Mesendoderm (in vitro differentiated cells): ENCODE data around the gene RARRES1. TPM values are rescaled to one million over a fixed set of nuclear protein-coding genes. Genes with fewer than 3 reads are reported as not detected.

Experiments
- DNase-seq: peaks from one replicate; pipeline ENCODE4 v3.0.0; 2013
- H2AK5ac ChIP-seq: 2 replicates; pipeline ENCODE4 v1.6.1; 2013; ENCODE audit warnings: low read length, inconsistent platforms
- H2BK120ac ChIP-seq: 2 replicates; pipeline ENCODE4 v1.6.1; 2013; ENCODE audit warnings: low read depth, mild to moderate bottlenecking, low read length, moderate library complexity, mixed read lengths
- H2BK15ac ChIP-seq: replicated peaks from 2 replicates; pipeline ENCODE4 v1.6.1; 2013; ENCODE audit warnings: low read depth, mild to moderate bottlenecking, moderate library complexity
- H2BK5ac ChIP-seq: 2 replicates; pipeline ENCODE4 v1.6.1; 2013; ENCODE audit warnings: low read length, inconsistent platforms
- H3K18ac ChIP-seq: 2 replicates; pipeline ENCODE4 v1.6.1; 2013; ENCODE audit warnings: mild to moderate bottlenecking, low read length, mixed read lengths
- H3K23ac ChIP-seq: one replicate; pipeline ENCODE4 v1.6.1; 2013; ENCODE audit warnings: low read length
- H3K27ac ChIP-seq: 2 replicates; pipeline ENCODE4 v1.5.1; 2013; ENCODE audit warnings: low read depth, mild to moderate bottlenecking, inconsistent platforms, low read length, moderate library complexity
- H3K27me3 ChIP-seq: 2 replicates; pipeline ENCODE4 v1.6.1; 2013; ENCODE audit warnings: low read length, control low read depth, mild to moderate bottlenecking, inconsistent platforms; ENCODE audit not compliant: insufficient read depth, poor library complexity
- H3K36me3 ChIP-seq: 2 replicates; pipeline ENCODE4 v1.6.1; 2013; ENCODE audit warnings: low read length, inconsistent platforms; ENCODE audit not compliant: control insufficient read depth, insufficient read depth
- H3K4ac ChIP-seq: one replicate; pipeline ENCODE4 v1.6.1; 2013; ENCODE audit warnings: low read depth, mild to moderate bottlenecking, low read length, moderate library complexity
- H3K4me1 ChIP-seq: 2 replicates; pipeline ENCODE4 v1.6.1; 2013; ENCODE audit warnings: low read depth, low read length, inconsistent platforms; ENCODE audit not compliant: control insufficient read depth
- H3K4me2 ChIP-seq: 2 replicates; pipeline ENCODE4 v1.6.1; 2013; ENCODE audit warnings: low read length
- H3K4me3 ChIP-seq: 2 replicates; pipeline ENCODE4 v1.5.1; 2013; ENCODE audit warnings: mild to moderate bottlenecking, low read length
- H3K56ac ChIP-seq: one replicate; pipeline ENCODE4 v1.6.1; 2013; ENCODE audit warnings: low read length
- H3K79me1 ChIP-seq: 2 replicates; pipeline ENCODE4 v1.6.1; 2013; ENCODE audit warnings: low read length, inconsistent platforms
- H3K79me2 ChIP-seq: 2 replicates; pipeline ENCODE4 v1.6.1; 2013; ENCODE audit warnings: mild to moderate bottlenecking, low read length; ENCODE audit not compliant: control insufficient read depth, insufficient read depth
- H3K9ac ChIP-seq: 2 replicates; pipeline ENCODE4 v1.6.1; 2013; ENCODE audit warnings: low read length, inconsistent platforms
- H4K5ac ChIP-seq: one replicate; pipeline ENCODE4 v1.6.1; 2013; ENCODE audit warnings: low read length
- H4K8ac ChIP-seq: one replicate; pipeline ENCODE4 v1.6.1; 2013; ENCODE audit warnings: low read depth, mild to moderate bottlenecking, control low read depth, low read length, moderate library complexity
- WGBS: extraction: QIAGEN DNeasy Blood & Tissue Kit; methylation state at CpG from one replicate; pipeline ENCODE4 v1.1.7; 2013; ENCODE audit warnings: low lambda C conversion rate, missing lambda C conversion rate; ENCODE audit not compliant: insufficient coverage; ENCODE audit errors: extremely low coverage; 5-methylcytosine and 5-hydroxymethylcytosine counted together
- small RNA-seq: library from polyadenylated mRNA; stranded (forward); fragments of <200 nt; extraction: miRNeasy Mini kit (QIAGEN cat#:217004); gene quantifications from one replicate; pipeline ENCODE3, GENCODE V24; 2013; ENCODE audit not compliant: insufficient read depth

Gene RARRES1

DNA sequence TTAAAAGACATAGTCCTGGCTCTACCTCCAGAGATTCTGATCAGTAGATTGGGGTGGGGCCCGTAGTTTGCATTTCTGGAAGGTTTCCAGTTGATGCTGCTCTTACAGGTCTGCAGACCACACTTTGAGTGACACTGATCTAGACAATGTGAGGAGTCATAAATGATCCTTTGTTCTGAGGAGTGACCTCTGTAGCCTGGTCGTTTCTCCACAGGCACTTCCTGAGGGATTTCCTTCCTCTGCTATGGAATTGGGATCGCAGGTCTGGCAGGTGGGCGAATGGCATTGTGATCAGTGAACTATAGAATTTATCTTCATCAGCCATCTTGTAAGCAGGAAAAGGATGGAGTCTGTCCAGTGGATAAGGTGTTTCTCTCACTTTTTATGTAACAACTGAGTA is 82.5 kb downstream of the RARRES1 start:
- no peak overlapping the region for H3K18ac ChIP-seq
- peaks cover 8% of the 10 kb centered on the region for H3K79me2 ChIP-seq
- H4K5ac ChIP-seq, result no peak overlapping the region
- no peaks in the 10 kb centered on the region for H3K27me3 ChIP-seq
- no peak overlapping the region for H3K23ac ChIP-seq
- H2BK15ac ChIP-seq, result no peak overlapping the region
- peaks cover 2% of the 10 kb centered on the region for H3K79me1 ChIP-seq
- H3K4me1 ChIP-seq, result no peaks in the 10 kb centered on the region
- no peak overlapping the region for H3K4me3 ChIP-seq
- H2AK5ac ChIP-seq, result no peak overlapping the region
- no peaks in the 10 kb centered on the region for H3K36me3 ChIP-seq
- WGBS, result no CpG with 5 or more reads among the region's 4 CpGs
- H4K8ac ChIP-seq, result no peak overlapping the region
- no peak overlapping the region for H3K4ac ChIP-seq
- no peak overlapping the region for H2BK5ac ChIP-seq
- no peak overlapping the region for H3K56ac ChIP-seq
- H3K27ac ChIP-seq, result no peak overlapping the region
- H2BK120ac ChIP-seq, result no peak overlapping the region
- peak; percentile 27 for DNase-seq
- H3K9ac ChIP-seq, result no peak overlapping the region
- no peak overlapping the region for H3K4me2 ChIP-seq

Small RNA genes lying within 50 kb of the gene (small RNA-seq; reads per million reads assigned to genes)
- gene AC080013.6, result not detected
